Spleen (tissue), 7 donors: Measurements from ENCODE around the gene ECD.

Experiments used
- CTCF ChIP-seq, 11 experiments: fragments of 200-600 bp in 7 of 11; fragments of 450-650 bp in 4 of 11; sonication (generic) in 4 of 11; IDR thresholded peaks in 8 of 11; conservative IDR thresholded peaks in 3 of 11; 1 replicate in 7 of 11; 2 replicates in 4 of 11; pipeline versions ENCODE4 v1.4.0 to v1.8.0; 2016 to 2021; ENCODE audit warnings: antibody characterized with exemption in 11 of 11, inconsistent platforms in 4 of 11, mild to moderate bottlenecking in 1 of 11
- POLR2A ChIP-seq, 3 donors: fragments of 450-650 bp; IDR thresholded peaks; one replicate each; pipeline ENCODE4 v1.5.1; 2017; ENCODE audit warnings: antibody characterized with exemption in 3 of 3, mild to moderate bottlenecking in 1 of 3
- POLR2AphosphoS5 ChIP-seq, 3 donors: sonication (generic); formaldehyde crosslinking; IDR thresholded peaks; one replicate each; pipeline ENCODE4 v1.5.1; 2017; ENCODE audit warnings: antibody characterized with exemption in 3 of 3
- donor health status: DM: no; HTN: no; CAD: no; lungs with moderate emphysema.
- donor health status: DM: no; HTN: no; CAD: no.
- donor health status: DM: no; HTN: no; CAD: no.

GRCh38 chr10:73210395-73211105, 42.7 kb upstream of the ECD start:
- TF ChIP-seq CTCF (IDR thresholded peaks at IDR 0.05 in 8 of 11, conservative IDR thresholded peaks at IDR 0.05 in 3 of 11): no peak
- TF ChIP-seq POLR2AphosphoS5 (IDR thresholded peaks at IDR 0.05): no peak
- no peak for TF ChIP-seq POLR2A (IDR thresholded peaks at IDR 0.05)
